GM12892 (cell line): ENCODE results near the gene NEGR1.

Experiments
- POLR2A ChIP-seq: IDR thresholded peaks from 2 replicates; pipeline ENCODE4 v1.6.1; 2011; ENCODE audit warnings: low read depth, low read length, control low read depth
- POLR2AphosphoS5 ChIP-seq: IDR thresholded peaks from 2 replicates; pipeline ENCODE4 v1.6.1; 2011; ENCODE audit warnings: low read depth, low read length, control low read depth
- TAF1 ChIP-seq: IDR thresholded peaks from 2 replicates; pipeline ENCODE4 v1.6.1; 2011; ENCODE audit warnings: low read depth, mild to moderate bottlenecking, control low read depth, low read length, borderline replicate concordance

DNA sequence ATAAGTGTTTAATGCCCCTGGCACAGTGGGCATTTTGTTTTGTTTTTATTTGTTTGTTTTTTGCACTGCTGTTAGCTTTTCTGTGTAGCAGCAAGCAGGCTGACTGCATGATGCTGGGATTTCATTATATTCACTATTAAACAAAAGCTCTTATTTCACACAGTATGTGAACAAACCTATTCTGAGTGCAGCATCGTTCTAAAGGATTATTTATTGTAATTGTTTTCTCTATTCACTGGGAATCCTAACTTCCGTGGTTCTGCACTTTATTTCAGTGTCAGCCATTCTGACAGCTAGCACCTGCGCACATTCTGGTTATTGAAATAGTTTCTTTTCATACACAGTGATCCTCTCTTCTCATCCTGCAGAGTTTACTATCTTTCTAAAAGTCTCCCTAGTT is 595.0 kb downstream of the NEGR1 start:
- TF ChIP-seq POLR2A (no peak), POLR2AphosphoS5 (no peak), TAF1 (no peak)
